ENCODE measurements around the gene IGLL1.

DNA sequence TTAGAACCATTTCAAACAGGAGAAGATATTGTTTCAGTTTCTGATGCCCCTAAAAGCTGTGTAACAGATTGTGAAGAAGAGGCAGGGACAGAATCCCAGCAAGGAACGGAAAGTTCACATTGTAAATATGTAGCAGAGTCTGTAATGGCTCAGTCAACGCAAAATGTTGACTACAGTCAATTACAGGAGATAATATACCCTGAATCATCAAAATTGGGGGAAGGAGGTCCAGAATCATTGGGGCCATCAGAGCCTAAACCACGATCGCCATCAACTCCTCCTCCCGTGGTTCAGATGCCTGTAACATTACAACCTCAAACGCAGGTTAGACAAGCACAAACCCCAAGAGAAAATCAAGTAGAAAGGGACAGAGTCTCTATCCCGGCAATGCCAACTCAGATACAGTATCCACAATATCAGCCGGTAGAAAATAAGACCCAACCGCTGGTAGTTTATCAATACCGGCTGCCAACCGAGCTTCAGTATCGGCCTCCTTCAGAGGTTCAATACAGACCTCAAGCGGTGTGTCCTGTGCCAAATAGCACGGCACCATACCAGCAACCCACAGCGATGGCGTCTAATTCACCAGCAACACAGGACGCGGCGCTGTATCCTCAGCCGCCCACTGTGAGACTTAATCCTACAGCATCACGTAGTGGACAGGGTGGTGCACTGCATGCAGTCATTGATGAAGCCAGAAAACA, 40.8 kb downstream of the IGLL1 start:
- TF ChIP-seq EP300 (IDR thresholded peaks at IDR 0.05): no peak
- TF ChIP-seq POLR2A (IDR thresholded peaks at IDR 0.05): no peak

Data from upper lobe of left lung (tissue), 4 donors.